ENCODE results near the gene TGIF1.

The TGIF1 gene

GRCh38 chr18:3493501-3494244 lies 43.7 kb downstream of the TGIF1 start:
- no peak for TF ChIP-seq EGR1 (IDR thresholded peaks at IDR 0.05)
- no peak for TF ChIP-seq MAX (IDR thresholded peaks at IDR 0.05)
- TF ChIP-seq FOXM1 (IDR thresholded peaks at IDR 0.05; ENCODE audit: borderline replicate concordance, low read depth): no peak
- no peak for TF ChIP-seq NFIC (IDR thresholded peaks at IDR 0.05)
- TF ChIP-seq CEBPB (IDR thresholded peaks at IDR 0.05): no peak
- TF ChIP-seq CREB1 (IDR thresholded peaks at IDR 0.05; ENCODE audit: low read depth): no peak
- no peak for TF ChIP-seq TAF1 (IDR thresholded peaks at IDR 0.05; ENCODE audit: low read depth)
- TF ChIP-seq USF1 (IDR thresholded peaks at IDR 0.05): no peak
- no peak for TF ChIP-seq REST (IDR thresholded peaks at IDR 0.05; ENCODE audit: low read depth)
- TF ChIP-seq YY1 (IDR thresholded peaks at IDR 0.05; ENCODE audit: low read depth): no peak
- no peak for TF ChIP-seq RAD21 (IDR thresholded peaks at IDR 0.05; ENCODE audit: low read depth)
- TF ChIP-seq TEAD4 (IDR thresholded peaks at IDR 0.05): no peak
- TF ChIP-seq ZBTB7A (IDR thresholded peaks at IDR 0.05; ENCODE audit: low read depth): no peak
- TF ChIP-seq TCF12 (IDR thresholded peaks at IDR 0.05; ENCODE audit: low read depth): no peak
- TF ChIP-seq EP300 (IDR thresholded peaks at IDR 0.05; ENCODE audit: borderline replicate concordance): no peak

GRCh38 chr18:3494245-3494526 lies 44.2 kb downstream of the TGIF1 start:
- TF ChIP-seq ZBTB7A (IDR thresholded peaks at IDR 0.05; ENCODE audit: low read depth) (no peak), FOXM1 (IDR thresholded peaks at IDR 0.05; ENCODE audit: borderline replicate concordance, low read depth) (no peak), NFIC (IDR thresholded peaks at IDR 0.05) (no peak), YY1 (IDR thresholded peaks at IDR 0.05; ENCODE audit: low read depth) (no peak), EGR1 (IDR thresholded peaks at IDR 0.05) (no peak), CEBPB (IDR thresholded peaks at IDR 0.05) (no peak), TEAD4 (IDR thresholded peaks at IDR 0.05) (no peak), TAF1 (IDR thresholded peaks at IDR 0.05; ENCODE audit: low read depth) (no peak), CREB1 (IDR thresholded peaks at IDR 0.05; ENCODE audit: low read depth) (no peak), USF1 (IDR thresholded peaks at IDR 0.05) (no peak), REST (IDR thresholded peaks at IDR 0.05; ENCODE audit: low read depth) (no peak), TCF12 (IDR thresholded peaks at IDR 0.05; ENCODE audit: low read depth) (no peak), EP300 (IDR thresholded peaks at IDR 0.05; ENCODE audit: borderline replicate concordance) (no peak), RAD21 (IDR thresholded peaks at IDR 0.05; ENCODE audit: low read depth) (no peak), MAX (IDR thresholded peaks at IDR 0.05) (no peak)

GRCh38 chr18:3494569-3494968 lies 44.6 kb downstream of the TGIF1 start:
- no peak for TF ChIP-seq USF1 (IDR thresholded peaks at IDR 0.05)
- TF ChIP-seq EP300 (IDR thresholded peaks at IDR 0.05; ENCODE audit: borderline replicate concordance): no peak
- TF ChIP-seq FOXM1 (IDR thresholded peaks at IDR 0.05; ENCODE audit: borderline replicate concordance, low read depth): no peak
- TF ChIP-seq CEBPB (IDR thresholded peaks at IDR 0.05): no peak
- TF ChIP-seq TEAD4 (IDR thresholded peaks at IDR 0.05): no peak
- TF ChIP-seq NFIC (IDR thresholded peaks at IDR 0.05): no peak
- no peak for TF ChIP-seq TAF1 (IDR thresholded peaks at IDR 0.05; ENCODE audit: low read depth)
- no peak for TF ChIP-seq ZBTB7A (IDR thresholded peaks at IDR 0.05; ENCODE audit: low read depth)
- TF ChIP-seq REST (IDR thresholded peaks at IDR 0.05; ENCODE audit: low read depth): no peak
- TF ChIP-seq YY1 (IDR thresholded peaks at IDR 0.05; ENCODE audit: low read depth): no peak
- TF ChIP-seq EGR1 (IDR thresholded peaks at IDR 0.05): no peak
